AG04450 (cell line): ENCODE data around the gene CPT1B. TPM values are rescaled to one million over a fixed set of nuclear protein-coding genes. Genes with fewer than 3 reads are reported as not detected.

Source experiments
- CTCF ChIA-PET: fragments of 300-600, 350-600 bp; formaldehyde crosslinking; extraction: SDS; loops from one replicate; lab custom pipeline; 2022; ENCODE audit warnings: antibody characterized with exemption, inconsistent platforms; lab: Charles Lee
- POLR2A ChIA-PET: fragments of 350-600 bp; formaldehyde crosslinking; extraction: SDS; loops from one replicate; lab custom pipeline; 2021; ENCODE audit warnings: antibody characterized with exemption, inconsistent platforms; lab: Yijun Ruan, JAX
- DNase-seq: peaks from one replicate; pipeline ENCODE4 v3.0.0-alpha.2; 2011; ENCODE audit warnings: low read depth, low spot score
- H3K27ac ChIP-seq: one replicate; pipeline ENCODE4 v1.5.1; 2012; ENCODE audit warnings: low read depth, low read length, control low read depth
- H3K27me3 ChIP-seq: one replicate; pipeline ENCODE4 v1.6.0; 2012; ENCODE audit warnings: low read length; ENCODE audit not compliant: control insufficient read depth, insufficient read depth
- H3K4me3 ChIP-seq: 2 replicates; pipeline ENCODE4 v1.5.1; 2011; ENCODE audit warnings: mild to moderate bottlenecking, low read depth, low read length, control low read depth
- H3K9me3 ChIP-seq: 2 replicates; pipeline ENCODE4 v1.5.1; 2012; ENCODE audit warnings: low read length; ENCODE audit not compliant: control insufficient read depth, insufficient read depth
- CTCF ChIP-seq: IDR thresholded peaks from 2 replicates; pipeline ENCODE4 v1.5.1; 2011; ENCODE audit warnings: low read depth, low read length, control low read depth, inconsistent platforms
- polyA plus RNA-seq: library from polyadenylated mRNA; depleted of rRNA; stranded (reverse); fragments of >200 nt; gene quantifications from 2 replicates; pipeline ENCODE4 v1.2.3, GENCODE V29; 2011; rRNA removed

The CPT1B gene
- polyA plus RNA-seq, 1 experiment = 0.99 TPM

GRCh38 chr22:50519151-50519550 lies 59.1 kb downstream of the CPT1B start:
- no peaks in the 10 kb centered on the region for H3K27me3 ChIP-seq
- H3K9me3 ChIP-seq = no peaks in the 10 kb centered on the region; the same call in 1 of the 2 replicates
- H3K4me3 ChIP-seq = no peak overlapping the region
- no peak for TF ChIP-seq CTCF
- no peak for DNase-seq
- ChIA-PET POLR2A (no interaction called here), CTCF (no interaction called here)
- no peak overlapping the region for H3K27ac ChIP-seq

Other genes starting within 250 kb of the CPT1B start
- 26.6 and 35.0 TPM in 2 replicates for gene PPP6R2, start 235.1 kb downstream of the CPT1B start, polyA plus RNA-seq
- 16.4 and 20.5 TPM in 2 replicates for gene SBF1, start 103.4 kb downstream of the CPT1B start, polyA plus RNA-seq
- gene ADM2, start 96.9 kb downstream of the CPT1B start, polyA plus RNA-seq = 3.1 and 3.6 TPM in 2 replicates
- 0.14 and 0.22 TPM in 2 replicates for gene MIOX, start 91.6 kb downstream of the CPT1B start, polyA plus RNA-seq
- gene LMF2, start 70.7 kb downstream of the CPT1B start, polyA plus RNA-seq = 25.7 and 46.6 TPM in 2 replicates
- 10.4 and 13.2 TPM in 2 replicates for gene NCAPH2, start 70.2 kb downstream of the CPT1B start, polyA plus RNA-seq
- 0.15 and 0.60 TPM in 2 replicates for gene SCO2, start 52.8 kb downstream of the CPT1B start, polyA plus RNA-seq
- 2.9 and 3.6 TPM in 2 replicates for gene TYMP, start 48.4 kb downstream of the CPT1B start, polyA plus RNA-seq
- 0.02 and 0.04 TPM in 2 replicates for gene KLHDC7B, start 32.5 kb downstream of the CPT1B start, polyA plus RNA-seq
- not detected in 2 replicates for gene SYCE3, start 15.5 kb downstream of the CPT1B start, polyA plus RNA-seq
- gene CHKB, start 4.4 kb upstream of the CPT1B start, polyA plus RNA-seq = 22.5 and 28.2 TPM in 2 replicates
- 0.14 and 0.16 TPM in 2 replicates for gene MAPK8IP2, start 22.4 kb upstream of the CPT1B start, polyA plus RNA-seq
- gene ARSA, start 49.7 kb upstream of the CPT1B start, polyA plus RNA-seq = 14.3 and 22.0 TPM in 2 replicates
- 0.47 and 0.63 TPM in 2 replicates for gene SHANK3, start 94.4 kb upstream of the CPT1B start, polyA plus RNA-seq
- gene ACR, start 159.8 kb upstream of the CPT1B start, polyA plus RNA-seq = not detected in 2 replicates
- 31.4 and 31.5 TPM in 2 replicates for gene RABL2B, start 205.2 kb upstream of the CPT1B start, polyA plus RNA-seq